AG04449 (cell line): ENCODE results near the gene ARL14EP.

Experiments
- CTCF ChIA-PET: fragments of 350-600 bp; formaldehyde crosslinking; extraction: SDS; loops from one replicate; lab custom pipeline; 2021; ENCODE audit warnings: antibody characterized with exemption; lab: Yijun Ruan, JAX
- POLR2A ChIA-PET: fragments of 400-600, 350-600 bp; formaldehyde crosslinking; extraction: SDS; loops from one replicate; lab custom pipeline; 2020; ENCODE audit warnings: antibody characterized with exemption, inconsistent platforms; lab: Yijun Ruan, JAX
- DNase-seq: peaks from one replicate; pipeline ENCODE4 v3.0.0-alpha.2; 2010; ENCODE audit warnings: low read depth, low spot score
- H3K4me3 ChIP-seq: 2 replicates; pipeline ENCODE4 v1.5.1; 2011; ENCODE audit warnings: low read depth, mild to moderate bottlenecking, control low read depth, low read length
- CTCF ChIP-seq: IDR thresholded peaks from one replicate; pipeline ENCODE4 v1.5.1; 2011; ENCODE audit warnings: mild to moderate bottlenecking, moderate library complexity, low read length, control low read depth, inconsistent platforms; ENCODE audit not compliant: insufficient read depth; ENCODE audit errors: missing control alignments

The ARL14EP gene

GRCh38 chr11:30317030-30317429, 5.9 kb upstream of the ARL14EP start:
- TF ChIP-seq CTCF, result no peak
- ChIA-PET CTCF (interaction anchor here (0.8 to 4.8 kb wide), 4 partner anchors 91 to 186 kb away, joined by 3 to 57 read pairs (median 4); no protein-coding TSS in a partner anchor), POLR2A (no interaction called here)
- H3K4me3 ChIP-seq, result no peak overlapping the region
- no peak for DNase-seq

DNA sequence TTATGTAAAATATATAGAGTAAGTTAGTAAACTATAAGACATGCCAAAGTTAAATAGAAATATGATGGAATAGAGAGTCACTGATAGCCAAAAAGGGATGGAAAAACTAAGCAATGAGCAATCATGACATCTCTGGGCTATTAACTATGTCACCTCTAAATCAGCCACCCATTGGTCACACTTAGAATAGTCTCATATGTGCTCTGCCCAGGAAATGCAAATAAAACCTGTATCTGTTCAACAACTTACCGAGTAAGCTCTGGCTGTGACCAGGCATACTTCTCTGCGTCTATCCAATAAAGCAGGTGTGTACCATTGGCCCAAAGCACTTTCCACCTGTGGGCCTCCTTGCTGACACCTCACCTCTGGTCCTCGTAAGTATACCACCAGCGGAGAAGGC, 1.6 kb upstream of the ARL14EP start:
- POLR2A ChIA-PET, result no interaction called here
- no peak overlapping the region for H3K4me3 ChIP-seq
- no peak for DNase-seq
- no peak for TF ChIP-seq CTCF
- CTCF ChIA-PET, result interaction anchor here (1.5 kb wide), 1 partner anchor 24 kb away, joined by 3 read pairs; no protein-coding TSS in a partner anchor

- H3K4me3 ChIP-seq, result peak overlapping the region; percentile 88; the same call in 1 of the 2 replicates
- ChIA-PET POLR2A (interaction anchor here (1.2 to 1.4 kb wide), 2 partner anchors 50 to 874 kb away, joined by 4 to 5 read pairs; no protein-coding TSS in a partner anchor), CTCF (interaction anchor here (0.7 to 2.4 kb wide), 7 partner anchors 9 to 596 kb away, joined by 3 to 15 read pairs (median 5); no protein-coding TSS in a partner anchor)
- no peak for DNase-seq
- TF ChIP-seq CTCF, result no peak
Observed at GRCh38 chr11:30322191-30322590, 713 bp upstream of the ARL14EP start.

DNA sequence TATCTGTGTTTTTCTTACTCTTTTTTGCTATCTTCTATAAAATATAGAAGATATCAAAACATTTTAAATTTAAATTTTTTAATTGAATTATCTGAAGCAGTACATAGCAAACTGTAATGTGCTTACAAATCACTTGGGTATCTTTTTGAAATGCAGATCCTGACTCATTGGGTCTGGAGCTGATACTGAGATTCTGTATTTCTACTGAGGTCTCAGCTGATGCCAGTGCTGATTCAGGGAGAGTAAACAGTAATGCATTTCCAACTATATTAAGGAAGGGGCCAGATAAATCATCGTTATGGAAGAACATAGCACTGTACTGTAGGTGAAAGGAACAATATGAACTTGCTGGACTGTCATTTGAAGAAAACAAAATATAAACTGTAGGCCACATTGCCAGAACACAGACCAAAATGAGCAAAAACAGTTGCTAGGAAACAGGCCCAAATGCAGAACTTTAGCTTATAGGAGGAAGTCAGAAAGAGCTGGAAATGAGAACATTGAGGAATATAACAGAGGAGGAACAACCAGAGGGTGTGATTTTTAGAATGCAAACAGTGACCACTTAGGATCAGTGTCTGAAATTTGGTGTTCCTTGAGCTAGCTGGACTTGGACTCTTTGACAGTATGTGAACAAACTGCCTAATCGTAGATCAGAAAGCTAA, 3.3 kb downstream of the ARL14EP start:
- no peak overlapping the region for H3K4me3 ChIP-seq
- ChIA-PET POLR2A (no interaction called here), CTCF (interaction anchor here (0.7 to 2.5 kb wide), 4 partner anchors 10 to 18 kb away, joined by 3 to 8 read pairs (median 4); no protein-coding TSS in a partner anchor)
- DNase-seq, result no peak
- TF ChIP-seq CTCF, result no peak

DNA sequence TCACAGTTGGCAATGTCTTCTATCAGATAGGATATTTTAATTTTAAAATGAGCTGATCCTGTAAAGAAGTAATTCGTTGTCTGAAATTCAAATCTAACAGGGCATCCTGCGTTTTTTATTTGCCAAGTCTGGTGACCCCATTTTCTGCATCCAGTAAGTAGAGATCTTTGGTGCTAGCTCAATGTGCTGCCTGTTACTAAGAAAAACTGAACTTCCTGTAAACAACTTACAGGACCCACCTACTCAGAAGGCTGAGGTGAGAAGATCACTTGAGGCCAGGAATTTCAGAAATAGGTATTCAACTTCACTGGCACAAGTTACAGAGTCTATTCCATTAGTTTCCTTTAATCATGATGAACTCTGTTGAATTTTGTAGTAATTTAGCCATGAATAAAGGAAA, 4.0 kb downstream of the ARL14EP start:
- H3K4me3 ChIP-seq, result no peak overlapping the region
- ChIA-PET CTCF (interaction anchor here (1.0 to 2.5 kb wide), 3 partner anchors 13 to 18 kb away, joined by 3 to 8 read pairs (median 3); no protein-coding TSS in a partner anchor), POLR2A (no interaction called here)
- no peak for TF ChIP-seq CTCF
- no peak for DNase-seq

GRCh38 chr11:30328681-30329080, 5.8 kb downstream of the ARL14EP start:
- CTCF ChIA-PET, result no interaction called here
- DNase-seq, result no peak
- POLR2A ChIA-PET, result no interaction called here
- TF ChIP-seq CTCF, result no peak
- no peak overlapping the region for H3K4me3 ChIP-seq
